Testis (tissue), 3 donors: ENCODE results near the gene TEX13C. TPM values are rescaled to one million over a fixed set of nuclear protein-coding genes. Genes with fewer than 3 reads are reported as not detected.

Experiments used
- DNase-seq: peaks from one replicate; pipeline ENCODE4 v3.0.0-alpha.2; 2019
- H3K27ac ChIP-seq, 2 donors: fragments of 200-600 bp; sonication (generic); one replicate each; pipeline ENCODE4 v1.5.1; 2019
- H3K27me3 ChIP-seq: fragments of 200-600 bp; sonication (generic); one replicate; pipeline ENCODE4 v1.5.1; 2019
- H3K36me3 ChIP-seq: fragments of 200-600 bp; sonication (generic); one replicate; pipeline ENCODE4 v1.5.1; 2017; ENCODE audit warnings: low read depth; ENCODE audit errors: missing control alignments
- H3K4me1 ChIP-seq: fragments of 200-600 bp; sonication (generic); one replicate; pipeline ENCODE4 v1.5.1; 2019
- H3K4me3 ChIP-seq, 2 donors: fragments of 200-600 bp; sonication (generic); one replicate each; pipeline ENCODE4 v1.5.1; 2017 to 2019
- H3K9me3 ChIP-seq: fragments of 200-600 bp; sonication (generic); one replicate; pipeline ENCODE4 v1.5.1; 2017
- POLR2A ChIP-seq: fragments of 450-650 bp; IDR thresholded peaks from one replicate; pipeline ENCODE4 v1.6.1; 2017; ENCODE audit warnings: antibody characterized with exemption, mild to moderate bottlenecking, moderate library complexity
- WGBS, 2 donors: methylation state at CpG; one replicate each; pipeline ENCODE4 v1.1.5; 2018; 5-methylcytosine and 5-hydroxymethylcytosine counted together
- intact Hi-C: fragments of 100-400 bp; cut with DNase I; formaldehyde crosslinking; loops from one replicate; pipeline ENCODE4 v1.15.1; 2023; ENCODE audit warnings: low total_unique reads
- polyA plus RNA-seq: library from polyadenylated mRNA; stranded (reverse); fragments of 350-450 nt; fragmentation: Illumina TruSeq; extraction: RNeasy Lipid Tissue Mini Kit (QIAGEN cat#74804); gene quantifications from one replicate; pipeline ENCODE4 v1.2.3, GENCODE V29; 2014; ENCODE audit warnings: low read depth, low replicate concordance; ENCODE audit not compliant: insufficient read depth
- total RNA-seq, 2 donors: library from RNA; depleted of rRNA; stranded (reverse); fragments of >200 nt; gene quantifications; one replicate each; pipeline ENCODE4 v1.2.3, GENCODE V29; 2016
- TF ChIP-seq, protein P1 (sequence below), 3 experiments: fragments of 450-650 bp in 2 of 3; fragments of 200-600 bp in 1 of 3; sonication (generic) in 1 of 3; IDR thresholded peaks; one replicate each; pipeline ENCODE4 v1.5.1; 2016 to 2019; ENCODE audit warnings: antibody characterized with exemption in 3 of 3, mild to moderate bottlenecking in 2 of 3, moderate library complexity in 1 of 3

Gene TEX13C
- total and polyA plus RNA-seq, 3 donors from 2014 or later = 3.4 to 7.2 (median 3.5) TPM

DNA sequence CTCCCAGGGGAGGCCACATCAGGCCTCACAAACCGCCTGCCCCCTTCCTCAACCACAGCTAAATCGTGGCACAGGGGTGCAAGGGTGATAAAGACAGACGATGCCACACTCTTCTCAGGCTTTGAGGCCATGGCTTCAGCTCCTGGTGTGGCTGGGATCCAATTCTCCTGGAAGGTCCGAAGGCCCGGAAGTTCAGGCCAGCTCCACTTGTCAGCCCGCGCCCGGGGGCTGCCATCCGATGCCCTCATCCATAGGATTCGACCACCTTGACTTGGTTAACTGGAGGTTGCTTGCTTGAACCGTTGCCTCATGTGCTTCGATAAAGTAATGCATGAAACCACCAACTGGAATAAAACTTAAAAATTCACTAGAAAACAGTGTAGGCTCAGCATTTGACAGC lies 8.2 kb downstream of the TEX13C start:
- Histone ChIP-seq H3K4me1 (no peaks in the 10 kb centered on the region), H3K36me3 (no peaks in the 10 kb centered on the region), H3K27ac (no peak overlapping the region), H3K4me3 (no peak overlapping the region), H3K9me3 (no peaks in the 10 kb centered on the region), H3K27me3 (no peaks in the 10 kb centered on the region)
- DNase-seq = no peak
- whole genome bisulfite sequencing, 2 donors = 92 to 94% methylated on average over 8 to 12 of the region's 12 CpGs
- TF ChIP-seq, protein P1, sequence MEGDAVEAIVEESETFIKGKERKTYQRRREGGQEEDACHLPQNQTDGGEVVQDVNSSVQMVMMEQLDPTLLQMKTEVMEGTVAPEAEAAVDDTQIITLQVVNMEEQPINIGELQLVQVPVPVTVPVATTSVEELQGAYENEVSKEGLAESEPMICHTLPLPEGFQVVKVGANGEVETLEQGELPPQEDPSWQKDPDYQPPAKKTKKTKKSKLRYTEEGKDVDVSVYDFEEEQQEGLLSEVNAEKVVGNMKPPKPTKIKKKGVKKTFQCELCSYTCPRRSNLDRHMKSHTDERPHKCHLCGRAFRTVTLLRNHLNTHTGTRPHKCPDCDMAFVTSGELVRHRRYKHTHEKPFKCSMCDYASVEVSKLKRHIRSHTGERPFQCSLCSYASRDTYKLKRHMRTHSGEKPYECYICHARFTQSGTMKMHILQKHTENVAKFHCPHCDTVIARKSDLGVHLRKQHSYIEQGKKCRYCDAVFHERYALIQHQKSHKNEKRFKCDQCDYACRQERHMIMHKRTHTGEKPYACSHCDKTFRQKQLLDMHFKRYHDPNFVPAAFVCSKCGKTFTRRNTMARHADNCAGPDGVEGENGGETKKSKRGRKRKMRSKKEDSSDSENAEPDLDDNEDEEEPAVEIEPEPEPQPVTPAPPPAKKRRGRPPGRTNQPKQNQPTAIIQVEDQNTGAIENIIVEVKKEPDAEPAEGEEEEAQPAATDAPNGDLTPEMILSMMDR (IDR thresholded peaks at IDR 0.05) = no peak
- no peak for TF ChIP-seq POLR2A
- intact Hi-C loops = no loop called here

DNA sequence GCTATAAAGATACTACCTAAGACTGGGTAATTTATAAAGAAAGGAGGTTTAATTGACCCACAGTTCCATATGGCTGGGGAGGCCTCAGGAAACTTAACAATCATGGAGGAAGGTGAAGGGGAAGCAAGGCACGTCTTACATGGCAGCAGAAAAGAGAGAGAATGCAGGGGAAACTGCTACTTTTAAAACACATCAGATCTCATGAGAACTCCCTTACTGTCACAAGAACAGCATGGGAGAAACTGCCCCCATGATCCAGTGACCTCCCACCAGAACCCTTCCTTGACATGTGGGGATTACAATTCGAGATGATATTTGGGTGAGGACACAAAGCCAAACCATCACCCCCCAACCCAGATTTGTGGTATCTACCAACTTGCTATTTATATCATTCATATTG lies 13.9 kb downstream of the TEX13C start:
- WGBS, 2 donors = 66 to 70% methylated on average over 2 of the region's 2 CpGs
- H3K4me1 ChIP-seq = no peaks in the 10 kb centered on the region
- H3K27me3 ChIP-seq = no peaks in the 10 kb centered on the region
- no peak overlapping the region for H3K4me3 ChIP-seq
- no peaks in the 10 kb centered on the region for H3K9me3 ChIP-seq
- no peak for DNase-seq
- H3K36me3 ChIP-seq = no peaks in the 10 kb centered on the region
- intact Hi-C loops = no loop called here
- H3K27ac ChIP-seq = no peak overlapping the region
- TF ChIP-seq, protein P1 (IDR thresholded peaks at IDR 0.05) = no peak
- no peak for TF ChIP-seq POLR2A

GRCh38 chrX:125340490-125340889 lies 20.8 kb downstream of the TEX13C start:
- TF ChIP-seq POLR2A = no peak
- TF ChIP-seq, protein P1 (IDR thresholded peaks at IDR 0.05) = no peak
- WGBS, 2 donors = 66% methylated on average over 4 of the region's 4 CpGs
- H3K4me1 ChIP-seq = no peaks in the 10 kb centered on the region
- no peaks in the 10 kb centered on the region for H3K9me3 ChIP-seq
- no peak overlapping the region for H3K4me3 ChIP-seq
- no peak overlapping the region for H3K27ac ChIP-seq
- no peaks in the 10 kb centered on the region for H3K36me3 ChIP-seq
- intact Hi-C loops = no loop called here
- no peak for DNase-seq
- no peaks in the 10 kb centered on the region for H3K27me3 ChIP-seq

DNA sequence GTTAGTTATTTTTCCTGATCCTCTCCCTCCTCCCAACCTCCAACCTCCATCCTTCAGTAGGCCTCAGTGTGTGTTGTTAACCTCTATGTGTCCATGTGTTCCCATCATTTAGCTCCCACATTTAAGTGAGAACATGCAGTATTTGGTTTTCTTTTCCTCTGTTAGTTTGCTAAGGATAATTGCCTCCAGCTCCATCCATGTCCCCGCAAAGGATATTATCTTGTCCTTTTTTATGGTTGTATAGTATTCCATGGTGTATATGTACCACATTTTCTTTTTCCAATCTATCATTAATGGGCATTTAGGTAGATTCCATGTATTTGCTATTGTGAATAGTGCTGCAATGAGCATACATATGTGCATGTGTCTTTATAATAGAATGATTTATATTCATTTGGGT lies 54.5 kb downstream of the TEX13C start:
- H3K4me3 ChIP-seq = no peak overlapping the region
- H3K9me3 ChIP-seq = no peaks in the 10 kb centered on the region
- no peak overlapping the region for H3K27ac ChIP-seq
- no peak for TF ChIP-seq POLR2A
- DNase-seq = no peak
- intact Hi-C loops = no loop called here
- no peaks in the 10 kb centered on the region for H3K4me1 ChIP-seq
- H3K36me3 ChIP-seq = no peaks in the 10 kb centered on the region
- no peaks in the 10 kb centered on the region for H3K27me3 ChIP-seq
- WGBS, 2 donors = 0 to 100% methylated on average over 1 of the region's 1 CpG
